ENCODE data around the gene MAP7D2.

The MAP7D2 gene

GRCh38 chrX:20037186-20037585 is 79.5 kb downstream of the MAP7D2 start:
- DNase-seq = no peak

GRCh38 chrX:20032201-20032600 is 84.5 kb downstream of the MAP7D2 start:
- DNase-seq = no peak

- DNase-seq = no peak
These were observed 87.0 kb downstream of the MAP7D2 start for GRCh38 chrX:20029728-20030127.

- DNase-seq = no peak
These were observed 88.1 kb downstream of the MAP7D2 start for GRCh38 chrX:20028588-20028987.

- DNase-seq = no peak
These were observed 90.4 kb downstream of the MAP7D2 start for GRCh38 chrX:20026278-20026677.

GRCh38 chrX:20019672-20020365 is 96.9 kb downstream of the MAP7D2 start:
- DNase-seq = no peak

GRCh38 chrX:20016616-20016945 is 100.1 kb downstream of the MAP7D2 start:
- no peak for DNase-seq

- no peak for DNase-seq
These were observed 100.6 kb downstream of the MAP7D2 start for GRCh38 chrX:20015945-20016615.

- DNase-seq = no peak
These were observed 101.3 kb downstream of the MAP7D2 start for GRCh38 chrX:20015422-20015821.

GRCh38 chrX:20011608-20012007 is 105.1 kb downstream of the MAP7D2 start:
- no peak for DNase-seq

- no peak for DNase-seq
These were observed 108.6 kb downstream of the MAP7D2 start for GRCh38 chrX:20007962-20008622.

- DNase-seq = no peak
These were observed 110.8 kb downstream of the MAP7D2 start for GRCh38 chrX:20005883-20006282.

GRCh38 chrX:20001588-20001987 is 115.1 kb downstream of the MAP7D2 start:
- DNase-seq = no peak

- DNase-seq = no peak
These were observed 125.4 kb downstream of the MAP7D2 start for GRCh38 chrX:19991350-19991718.

GRCh38 chrX:19990556-19991349 is 126.0 kb downstream of the MAP7D2 start, which contains the start of gene BCLAF3:
TSS of gene BCLAF3 (minus strand) at chrX:19991061. CDS start at chrX:19970264, 20,797 bp downstream.
- DNase-seq = peak; percentile 86

GRCh38 chrX:19990151-19990555 is 126.6 kb downstream of the MAP7D2 start:
- peak; percentile 12 for DNase-seq

GRCh38 chrX:19987856-19988255 is 128.9 kb downstream of the MAP7D2 start:
- DNase-seq = no peak

GRCh38 chrX:19986531-19986930 is 130.2 kb downstream of the MAP7D2 start:
- DNase-seq = no peak

- no peak for DNase-seq
These were observed 134.8 kb downstream of the MAP7D2 start for GRCh38 chrX:19981947-19982346.

- no peak for DNase-seq
These were observed 140.9 kb downstream of the MAP7D2 start for GRCh38 chrX:19975845-19976244.

GRCh38 chrX:19972984-19973383 is 143.7 kb downstream of the MAP7D2 start:
- DNase-seq = no peak

GRCh38 chrX:19968276-19968675 is 148.4 kb downstream of the MAP7D2 start:
- no peak for DNase-seq

GRCh38 chrX:19966056-19966455 is 150.7 kb downstream of the MAP7D2 start:
- no peak for DNase-seq

Data from CD4-positive, alpha-beta T cell treated with Interleukin-4 for 4 hours (primary cell).